ENCODE results near the gene CFHR1.

CFHR1 gene

GRCh38 chr1:196877964-196878363 is 58.4 kb downstream of the CFHR1 start:
- DNase-seq (ENCODE audit: low read depth), result no peak
